Embryonic facial prominence (tissue), 1 donor: ENCODE data around the gene NPPC.

Experiments
- DNase-seq: peaks from one replicate; pipeline ENCODE4 v3.0.0-alpha.2; 2016; ENCODE audit errors: extremely low spot score

Gene NPPC

DNA sequence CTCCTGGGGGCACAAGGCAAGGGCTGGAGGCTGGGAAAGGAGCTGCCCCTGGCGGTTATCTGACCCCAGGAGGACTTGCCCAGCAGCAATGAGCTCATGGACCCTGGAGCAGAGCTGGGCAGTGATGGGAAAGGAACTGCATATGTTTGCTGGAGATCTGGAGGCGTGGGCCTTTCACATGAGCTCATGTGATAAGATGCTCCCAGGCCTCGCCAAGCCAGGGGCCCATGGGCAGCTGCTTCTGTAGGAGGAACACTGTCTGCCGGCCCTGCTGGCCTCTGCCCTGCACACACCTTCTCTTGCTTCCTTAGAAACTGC is 9.0 kb upstream of the NPPC start:
- DNase-seq = no peak

DNA sequence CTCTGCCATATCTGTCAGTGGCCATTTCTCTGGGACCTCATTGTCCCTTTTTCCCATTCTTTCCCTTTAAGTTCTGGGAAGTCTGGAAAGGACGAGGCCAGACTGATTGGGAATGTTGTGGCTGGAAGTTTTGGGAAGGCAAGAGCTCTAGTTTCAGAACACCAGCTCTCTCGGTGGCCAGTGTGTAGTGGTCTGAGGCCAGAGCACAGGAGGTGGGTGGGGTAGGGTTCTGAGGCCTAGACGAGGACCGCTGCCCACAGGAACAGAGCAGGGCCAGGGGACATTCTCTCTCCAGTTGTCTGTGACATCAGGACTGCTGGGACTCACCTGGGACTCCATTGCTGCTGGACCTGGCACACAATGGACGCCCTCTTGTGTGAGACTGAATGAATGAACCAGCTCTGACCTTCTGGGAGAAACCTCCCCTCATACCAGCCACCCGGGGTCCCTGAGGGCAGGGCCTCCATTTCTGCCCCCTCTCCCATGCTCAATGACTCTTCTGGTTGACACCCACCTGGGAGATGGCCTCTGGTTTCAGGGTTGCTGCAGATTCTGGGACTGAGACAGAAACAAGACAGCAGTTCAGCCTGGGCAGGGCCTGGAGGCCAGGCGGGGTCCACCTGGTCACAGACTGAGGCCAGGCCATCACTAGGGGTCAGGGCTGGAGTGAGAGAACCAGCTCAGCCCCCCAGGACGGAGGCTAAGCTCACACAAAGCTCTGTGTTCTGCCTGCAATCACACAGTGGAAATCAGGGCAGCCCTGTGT is 8.4 kb upstream of the NPPC start:
- DNase-seq = no peak

DNA sequence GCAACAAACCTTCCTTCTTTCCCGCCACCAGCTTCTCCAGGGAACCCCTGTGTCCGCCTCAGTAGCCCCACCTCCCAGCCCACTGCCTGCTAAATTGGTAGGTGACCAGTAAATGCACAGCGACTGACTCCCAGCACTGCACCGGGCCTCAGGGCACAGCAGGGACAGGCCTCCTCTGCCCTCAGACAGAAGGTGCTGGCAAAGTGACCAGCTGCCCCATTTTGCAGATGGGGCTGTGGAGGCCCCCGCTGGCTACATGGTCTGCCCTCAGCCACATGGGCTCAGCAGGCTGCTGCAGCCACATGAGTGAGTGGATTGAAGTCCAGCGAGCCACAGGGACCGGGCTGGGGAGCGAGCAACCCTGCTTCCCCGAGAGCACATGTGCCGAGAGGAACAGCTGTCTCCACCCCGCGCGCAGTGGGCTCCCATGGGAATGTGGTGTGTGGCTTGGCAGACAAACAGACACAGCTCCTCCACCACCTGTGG is 7.8 kb upstream of the NPPC start:
- DNase-seq = no peak

DNA sequence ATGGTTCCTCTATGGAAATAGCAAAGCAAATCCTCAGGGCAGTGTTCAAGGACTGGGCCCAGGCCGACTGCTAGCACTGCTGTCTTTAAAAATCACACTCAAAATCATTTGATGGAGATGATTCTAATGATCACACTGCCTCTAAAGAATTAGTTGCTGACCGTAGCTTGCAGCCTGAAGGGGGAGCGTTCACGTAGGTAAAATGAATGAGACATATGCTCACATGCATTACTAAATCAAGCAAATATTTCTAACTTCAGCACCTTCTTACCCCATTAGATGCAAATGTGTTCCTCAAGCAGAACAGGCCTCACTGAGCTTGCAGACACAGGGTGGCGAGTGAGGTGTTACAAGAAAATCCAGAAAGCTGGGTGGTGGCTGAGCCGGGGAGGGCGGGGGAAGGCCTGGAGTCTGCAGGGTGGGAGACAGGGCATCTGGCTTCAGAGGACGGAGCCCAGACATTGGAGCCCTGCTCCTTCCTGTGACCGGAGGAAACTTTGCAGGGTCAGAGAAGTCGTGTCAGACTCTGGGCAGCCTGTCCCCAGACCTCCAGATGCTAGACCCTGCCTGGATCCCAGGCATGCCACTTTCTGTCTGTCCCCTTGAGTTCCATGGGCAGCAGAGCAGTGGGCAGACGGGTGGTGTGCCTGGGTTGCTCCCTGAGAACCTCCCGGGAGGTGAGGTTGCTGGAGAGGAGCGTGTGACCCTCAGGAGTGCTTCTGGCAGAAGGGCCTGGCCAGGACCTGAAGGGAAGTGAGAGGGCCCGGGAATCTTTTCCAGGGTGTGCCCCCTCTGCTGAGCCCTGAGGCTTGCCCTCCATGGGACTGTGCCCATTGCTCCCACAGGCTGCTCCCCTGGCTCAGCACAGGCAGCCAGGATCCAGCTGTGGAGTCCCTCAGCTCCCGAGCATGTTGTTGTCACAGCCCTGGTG is 7.1 kb upstream of the NPPC start:
- no peak for DNase-seq

DNA sequence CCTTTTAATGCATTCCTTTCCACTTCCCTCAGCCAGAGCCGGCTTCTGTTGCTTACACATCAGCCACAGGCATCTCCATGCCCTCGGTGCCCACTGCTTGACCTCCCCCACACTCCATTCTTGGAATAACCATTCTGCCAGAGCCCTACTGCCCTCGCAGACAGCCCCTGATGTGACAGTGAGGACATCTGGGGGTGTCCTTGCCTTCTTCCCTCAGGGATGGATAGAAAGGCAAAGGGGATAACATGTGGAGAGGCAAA is 6.4 kb upstream of the NPPC start:
- no peak for DNase-seq

DNA sequence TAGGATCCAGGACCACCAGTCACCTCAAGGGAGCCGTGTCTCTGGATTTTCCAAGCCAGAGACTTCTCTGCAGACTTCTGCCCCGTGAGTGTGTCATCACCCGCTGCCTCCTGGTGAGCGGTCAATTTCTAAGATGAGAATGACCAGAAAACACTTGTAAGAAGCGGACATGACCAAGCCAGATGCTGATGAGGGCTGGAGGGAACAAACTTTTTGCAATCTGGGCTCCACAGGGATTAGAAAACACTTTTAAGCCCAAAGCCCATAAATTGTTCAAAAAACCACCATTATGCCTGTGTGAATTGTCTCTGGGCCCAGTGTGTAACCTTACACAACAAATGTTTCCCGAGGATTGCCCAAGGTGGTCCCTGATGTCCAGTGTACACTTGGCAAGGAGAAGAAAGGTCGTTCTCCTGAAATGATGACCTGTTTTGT is 5.3 kb upstream of the NPPC start:
- no peak for DNase-seq

DNA sequence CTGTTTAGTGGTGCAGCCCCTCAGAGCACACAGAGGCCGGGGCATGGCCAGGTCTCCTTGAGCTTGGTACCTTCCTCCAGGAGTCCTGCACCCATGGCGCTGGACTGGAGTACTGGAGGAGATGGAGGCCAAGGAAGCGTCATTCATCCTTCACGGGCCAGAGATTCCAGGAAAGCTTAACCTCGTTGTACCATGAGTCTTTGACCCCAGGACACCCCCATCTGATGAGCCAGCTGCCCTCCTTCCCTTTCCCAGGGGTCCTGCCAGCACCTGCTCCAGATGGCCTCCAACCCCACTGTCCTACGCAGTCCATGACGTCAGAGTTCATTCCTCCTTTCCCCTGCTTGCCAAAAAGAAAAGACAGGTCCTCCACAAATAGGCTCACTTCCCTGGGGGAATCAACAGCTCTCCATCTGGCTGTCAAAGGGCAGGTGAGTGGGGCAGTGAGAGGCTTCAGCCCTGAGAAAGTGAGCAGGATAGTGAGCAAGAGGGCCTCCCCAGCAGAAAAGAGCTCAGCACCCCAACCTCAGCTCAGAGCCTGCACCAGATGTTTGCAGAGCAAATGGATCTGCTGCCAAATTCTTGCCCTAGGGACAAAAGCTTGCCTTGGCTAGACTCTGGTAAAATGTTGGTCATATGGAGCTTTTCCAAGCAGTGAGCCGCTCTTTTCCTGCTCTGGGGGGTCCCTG is 4.5 kb upstream of the NPPC start:
- no peak for DNase-seq

DNA sequence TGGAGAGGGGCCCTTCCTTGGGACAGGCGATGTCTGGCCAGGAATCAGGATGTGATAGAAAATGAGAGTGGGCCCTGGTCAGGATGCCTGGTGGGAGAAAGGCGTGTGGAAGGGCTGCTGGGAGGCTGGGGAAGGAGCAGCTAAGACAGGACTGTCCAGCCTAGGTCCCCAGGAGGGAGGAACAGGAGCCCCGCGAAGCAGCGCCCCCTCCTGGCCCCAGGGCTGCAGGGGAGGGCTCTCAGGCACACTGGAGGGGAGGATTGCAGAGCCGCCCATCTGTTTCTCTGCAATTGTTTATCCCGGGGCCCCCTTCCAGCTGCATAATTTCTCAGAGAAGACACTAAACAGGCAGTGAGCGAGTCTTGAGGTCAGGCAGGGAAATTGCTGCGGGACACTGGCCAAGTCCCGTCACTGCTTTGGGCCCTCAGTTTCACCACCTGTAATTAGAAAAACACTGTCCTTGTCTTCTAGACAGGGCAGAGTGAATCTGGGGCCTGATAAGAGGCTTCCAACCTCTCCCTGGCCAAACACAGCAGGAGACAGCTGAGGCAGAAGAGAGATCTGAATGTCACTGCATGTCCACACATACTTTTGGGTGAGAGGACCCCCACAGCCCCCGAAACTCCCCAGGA is 3.9 kb upstream of the NPPC start:
- DNase-seq = no peak

DNA sequence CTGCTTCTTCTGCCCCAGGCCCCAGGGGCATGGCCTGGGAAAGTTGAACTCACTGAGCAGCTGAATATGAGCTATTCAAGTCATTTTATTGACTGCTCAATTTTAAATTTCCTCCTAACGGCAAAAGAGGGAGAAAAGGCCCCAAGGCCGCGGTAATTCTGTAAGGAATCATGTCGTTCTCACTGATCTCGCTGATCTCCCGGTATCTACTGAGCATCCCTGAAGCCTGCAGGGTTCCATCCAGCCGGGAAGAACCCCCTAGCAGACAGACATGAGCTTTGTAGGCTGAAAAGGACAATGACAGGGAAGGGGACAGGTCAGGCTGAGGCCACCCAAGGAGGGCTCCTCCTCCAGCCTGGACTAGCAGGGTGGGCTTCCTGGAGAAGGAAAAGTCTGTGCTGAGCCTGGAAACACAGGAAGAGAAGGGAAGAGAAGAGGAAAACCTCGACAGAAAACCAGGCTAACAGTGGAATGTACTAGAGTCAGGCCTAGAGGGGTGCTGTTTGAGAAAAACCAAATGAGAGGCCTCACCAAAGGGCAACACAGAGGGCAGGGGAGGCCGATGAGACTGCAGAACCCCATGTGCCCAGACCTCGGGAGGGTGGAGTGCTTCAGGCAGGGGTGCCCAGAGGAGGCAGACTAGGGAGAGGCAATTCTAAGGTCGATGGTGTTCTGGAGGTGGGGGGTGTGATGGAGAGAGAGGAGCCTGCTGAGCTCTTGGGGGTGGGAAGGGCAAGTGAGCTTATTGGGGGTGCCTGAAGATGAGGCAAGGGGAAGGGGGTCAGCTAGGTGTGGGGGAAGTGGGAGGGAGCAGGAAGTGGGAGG is 2.9 kb upstream of the NPPC start:
- no peak for DNase-seq

DNA sequence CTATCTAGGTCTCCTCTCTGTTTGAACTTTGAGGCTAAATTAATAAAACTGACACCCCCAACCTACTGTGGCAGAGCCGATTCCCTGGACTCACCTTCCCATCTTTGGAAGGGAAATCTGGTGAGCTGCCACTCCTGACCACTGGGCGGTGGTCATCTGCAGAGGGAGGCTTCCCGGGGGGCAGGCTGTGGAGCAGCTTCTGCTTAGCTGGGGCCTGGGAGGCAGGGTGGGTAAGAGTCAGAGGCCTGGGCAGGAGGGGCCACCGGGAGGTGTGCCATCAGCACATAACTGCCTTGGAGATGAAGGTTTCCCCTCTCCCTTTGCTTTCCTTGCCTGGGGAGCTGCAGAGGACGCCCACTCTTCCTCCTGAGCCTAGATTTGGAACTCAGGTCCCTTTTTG is 2.3 kb upstream of the NPPC start:
- DNase-seq = no peak

DNA sequence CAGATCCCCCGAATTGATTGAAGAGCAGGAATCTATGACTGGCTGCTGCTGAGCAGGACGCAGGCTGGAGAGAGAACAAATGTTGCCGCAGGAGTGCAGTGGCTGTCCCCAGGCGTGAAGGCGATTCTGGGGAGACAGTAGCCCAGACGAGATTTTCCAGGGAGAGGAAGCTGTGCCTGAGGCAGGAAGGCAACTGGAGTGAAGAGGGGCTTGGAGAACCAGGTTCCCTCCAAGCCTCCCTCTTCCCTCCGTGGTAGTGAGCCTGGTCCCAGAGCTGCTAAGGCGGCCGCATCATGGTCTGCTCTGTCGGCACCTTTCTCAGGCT is 1.3 kb upstream of the NPPC start:
- no peak for DNase-seq

DNA sequence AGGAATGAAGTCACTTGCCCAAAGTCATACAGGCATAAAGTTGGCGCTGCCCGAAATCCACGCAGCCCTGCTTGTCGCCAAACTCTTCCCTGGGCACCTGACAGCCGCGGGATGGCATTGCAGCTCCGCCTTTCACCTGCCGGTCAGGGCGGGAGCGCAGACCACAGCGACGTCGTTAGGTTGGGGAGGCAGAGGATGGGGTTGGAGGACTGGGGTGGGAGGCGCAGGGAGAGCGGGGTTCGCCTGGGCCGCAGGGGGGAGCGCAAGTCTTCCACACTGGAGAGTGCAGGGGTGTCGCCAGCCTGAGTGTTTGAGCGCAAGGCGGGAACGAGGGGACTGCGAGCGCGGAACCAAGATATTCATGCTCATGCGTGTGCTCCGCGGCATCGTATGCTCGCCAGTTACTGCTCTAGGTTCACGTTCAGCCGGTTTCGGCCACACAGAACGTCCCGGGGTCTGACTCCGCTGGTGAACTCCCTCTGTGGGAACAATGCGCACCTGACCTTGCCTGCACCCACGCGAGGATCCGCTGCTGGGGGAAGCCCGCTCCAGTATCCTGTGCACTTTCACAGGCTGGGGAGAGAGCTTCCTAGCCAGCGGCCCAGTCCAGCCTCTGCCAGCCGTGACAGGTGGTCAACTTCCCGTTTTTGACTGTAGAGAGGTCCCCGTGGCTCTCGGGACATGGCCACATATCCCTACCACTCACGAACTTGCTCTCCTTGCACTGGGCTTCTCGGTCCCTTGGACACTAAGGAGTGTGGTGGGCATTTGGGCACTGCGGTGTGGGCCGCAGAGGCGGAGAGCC is 767 bp upstream of the NPPC start:
- DNase-seq = no peak

DNA sequence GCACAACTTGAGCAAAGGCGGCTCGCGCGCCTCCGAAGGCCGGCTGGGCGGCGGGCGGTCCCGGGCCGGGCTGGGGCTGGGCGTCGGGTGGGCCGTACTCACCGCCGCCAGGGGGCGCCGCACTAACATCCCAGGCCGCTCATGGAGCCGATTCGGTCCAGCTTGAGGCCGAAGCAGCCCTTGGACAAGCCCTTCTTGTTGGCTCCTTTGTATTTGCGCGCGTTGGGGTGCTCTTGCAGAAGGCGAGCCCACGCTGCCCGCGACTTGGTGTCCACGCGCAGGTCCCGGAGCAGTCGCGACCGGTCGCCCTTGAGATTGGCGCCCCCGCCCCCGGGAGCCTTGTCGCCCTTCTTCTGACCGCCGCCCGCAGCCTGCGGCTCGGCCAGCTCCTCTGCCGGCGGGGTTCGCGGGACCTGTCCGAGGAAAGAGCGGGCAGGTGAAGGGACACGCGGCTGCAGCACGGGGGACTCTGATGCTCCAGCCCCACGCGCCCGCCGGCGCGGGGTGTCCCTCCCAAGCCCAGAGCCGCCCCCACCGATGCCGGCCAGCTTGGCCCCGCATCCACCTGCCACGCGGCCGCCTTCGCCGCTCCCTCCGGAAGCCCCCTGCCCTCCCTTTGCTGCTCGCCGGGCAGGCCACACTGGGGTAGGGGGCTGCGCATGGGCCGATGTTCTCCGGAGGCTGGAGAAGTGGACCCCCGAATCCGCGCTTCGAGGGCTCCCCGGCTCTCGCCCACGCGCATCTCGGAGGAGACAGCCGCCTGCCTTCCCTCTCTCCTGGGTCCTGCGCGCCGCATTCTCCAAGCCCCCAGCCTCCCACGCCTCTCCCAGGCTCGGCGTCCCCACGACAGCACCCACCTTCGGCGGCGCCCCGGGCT is 655 bp downstream of the NPPC start:
- peak; percentile 14 for DNase-seq

DNA sequence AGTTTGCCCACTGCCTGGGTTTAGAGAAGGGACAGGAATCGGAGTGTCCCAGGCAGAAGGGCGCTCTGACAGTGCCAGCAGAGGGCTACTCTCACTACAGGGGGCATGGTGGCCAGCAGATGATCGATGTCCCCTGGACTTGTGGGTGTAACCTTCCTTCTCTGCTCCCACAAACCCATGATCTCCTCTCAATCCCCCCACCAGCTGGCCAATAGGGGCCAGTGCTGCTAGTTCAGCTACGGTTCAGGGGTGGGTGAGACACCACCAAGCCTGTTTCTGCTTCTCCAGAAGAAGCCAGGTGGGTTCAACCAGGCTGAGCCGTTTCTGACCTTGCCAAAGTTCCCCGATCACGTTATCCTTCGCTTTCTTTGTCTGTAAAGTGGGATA is 1.3 kb downstream of the NPPC start:
- no peak for DNase-seq

DNA sequence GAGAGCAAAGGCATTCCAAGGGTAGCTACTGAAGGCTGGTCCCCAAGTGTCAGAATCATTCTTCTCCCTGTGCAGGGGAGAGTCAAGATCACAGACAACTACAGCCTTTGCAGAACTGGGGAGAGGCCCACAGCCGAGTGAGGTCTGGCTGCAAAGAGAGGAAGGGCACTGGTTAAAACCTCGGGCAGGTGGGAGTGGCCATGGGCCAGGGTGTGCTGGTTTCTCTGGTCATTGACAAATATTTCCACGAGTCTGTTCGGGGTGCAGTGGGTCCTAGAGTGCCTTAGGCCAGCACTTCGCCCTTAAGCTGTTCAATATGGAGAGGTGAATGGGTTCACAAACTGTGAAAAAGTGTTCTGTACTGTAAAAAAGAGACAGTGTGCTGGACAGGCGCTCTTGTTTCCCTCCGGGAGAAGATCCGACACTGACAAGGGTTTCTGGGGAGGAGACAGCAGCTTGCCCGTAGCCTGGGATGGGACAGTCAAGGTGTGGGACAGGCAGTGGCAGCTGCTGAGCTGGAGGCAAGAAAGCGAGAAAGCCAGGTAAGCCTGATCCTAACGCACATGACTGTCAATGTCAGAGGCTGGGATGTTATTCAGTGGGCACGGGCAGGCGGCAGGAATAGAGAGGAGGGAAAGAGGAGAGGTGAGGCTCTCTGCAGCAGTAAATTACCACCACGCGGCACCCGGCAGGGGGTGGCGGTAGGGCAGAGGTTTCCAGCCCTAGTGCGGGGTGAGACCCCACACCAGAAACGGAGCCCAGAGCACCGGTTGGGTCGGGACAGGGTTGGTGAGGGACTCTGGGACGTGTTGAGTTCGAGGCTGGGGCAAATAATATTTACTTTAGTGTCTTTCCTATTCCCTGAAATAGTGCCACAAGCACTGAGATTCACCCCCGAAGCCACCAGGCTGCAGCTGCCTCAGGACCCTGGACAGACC is 2.0 kb downstream of the NPPC start:
- DNase-seq = no peak

DNA sequence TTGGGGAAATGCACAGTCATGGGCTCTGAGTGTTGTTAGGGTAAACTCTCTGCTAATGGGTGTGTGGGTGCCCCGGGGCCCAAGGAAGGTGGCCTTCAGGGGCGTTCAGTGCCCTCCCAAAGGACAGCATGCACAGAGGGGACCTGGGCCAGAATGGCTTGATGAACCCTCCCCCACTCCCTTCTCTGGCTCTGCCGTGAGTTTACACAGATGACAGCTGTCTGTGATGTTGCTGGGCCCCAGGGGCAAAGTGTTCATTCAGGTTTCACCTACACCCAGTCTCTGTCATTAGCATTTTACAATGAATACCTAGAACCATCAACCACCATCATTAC is 3.2 kb downstream of the NPPC start:
- DNase-seq = no peak

DNA sequence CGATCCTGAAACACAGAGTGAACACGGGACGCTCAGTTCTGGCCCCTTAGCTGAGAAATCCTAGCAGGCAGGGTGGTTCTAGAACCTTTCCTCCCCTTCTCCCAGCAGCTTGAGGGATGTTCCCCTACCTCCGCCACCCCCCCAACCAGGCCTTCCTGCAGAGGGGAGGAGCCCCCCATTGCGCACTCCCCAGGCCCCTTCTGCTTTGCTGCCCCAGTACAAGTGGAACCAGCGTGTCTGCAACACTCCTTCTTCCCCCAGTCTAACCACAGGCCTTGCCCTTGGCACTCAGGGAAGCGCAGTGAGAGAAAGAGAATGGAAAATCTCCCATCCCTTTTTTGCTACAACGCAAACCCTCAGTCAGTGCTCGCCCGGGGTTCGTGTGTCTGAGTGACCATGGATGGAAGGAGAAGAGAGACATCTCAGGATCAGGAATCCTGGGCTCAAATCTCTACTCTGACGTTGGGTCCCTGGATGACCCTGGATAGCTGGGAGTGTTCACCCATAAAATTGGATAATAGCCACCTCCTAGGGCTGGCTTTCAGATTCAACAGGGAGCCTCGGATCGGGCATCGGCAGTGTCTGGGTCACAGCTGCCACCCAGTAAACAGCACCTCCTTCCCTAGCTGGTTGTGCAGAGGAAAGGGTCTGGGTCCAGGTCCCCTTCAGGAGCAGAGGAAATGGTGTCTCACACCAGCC is 3.7 kb downstream of the NPPC start:
- no peak for DNase-seq

DNA sequence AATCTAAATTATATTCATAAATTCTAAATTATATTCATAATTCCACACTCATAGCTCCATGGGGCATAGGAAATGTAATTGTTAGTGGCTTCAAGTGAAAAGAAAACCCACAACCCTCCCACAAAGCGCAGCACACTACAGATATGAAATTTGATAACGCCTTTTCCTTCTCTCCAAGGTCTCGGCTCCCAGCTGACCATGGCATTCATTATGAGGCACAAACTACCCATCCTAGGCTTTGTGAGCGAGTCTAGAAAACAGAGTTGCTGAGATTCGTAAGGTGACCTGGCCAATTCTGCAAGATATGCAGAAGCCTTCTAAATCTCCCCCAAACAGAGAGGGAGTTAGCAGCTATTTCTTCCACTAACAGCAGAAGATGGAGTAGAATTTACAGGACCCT is 5.4 kb downstream of the NPPC start:
- no peak for DNase-seq
